ENCODE measurements around the gene ZNF768. TPM values are rescaled to one million over a fixed set of nuclear protein-coding genes. Genes with fewer than 3 reads are reported as not detected.
A peak's percentile ranks its signal among the peaks of the same experiment; 100 is the strongest.

Gene ZNF768
- total RNA-seq, 1 donor from 2014 or later, result 18.9 TPM

GRCh38 chr16:30558789-30559377 is 32.5 kb upstream of the ZNF768 start:
- intact Hi-C loops (cut with DNase I), result loop anchor here (1.0 to 2.0 kb wide), 7 partner anchors 12 to 100 kb away; partner anchors contain the start of genes PRR14, ZNF688, ZNF747 and ZNF768
- H3K36me3 ChIP-seq, result peaks cover 15 to 25% of the 10 kb centered on the region in 2 donors
- no peak for DNase-seq (ENCODE audit: low spot score in 2 of 2)
- H3K4me3 ChIP-seq, result peak overlapping the region in 1 of 2 donors; percentile 50
- no peaks in the 10 kb centered on the region for H3K9me3 ChIP-seq
- H3K27ac ChIP-seq, result peak overlapping the region; percentile 10 to 50
- peaks cover 9 to 10% of the 10 kb centered on the region in 2 donors for H3K4me1 ChIP-seq
- no peak for TF ChIP-seq CTCF (IDR thresholded peaks at IDR 0.05)
- H3K27me3 ChIP-seq, result no peaks in the 10 kb centered on the region

DNA sequence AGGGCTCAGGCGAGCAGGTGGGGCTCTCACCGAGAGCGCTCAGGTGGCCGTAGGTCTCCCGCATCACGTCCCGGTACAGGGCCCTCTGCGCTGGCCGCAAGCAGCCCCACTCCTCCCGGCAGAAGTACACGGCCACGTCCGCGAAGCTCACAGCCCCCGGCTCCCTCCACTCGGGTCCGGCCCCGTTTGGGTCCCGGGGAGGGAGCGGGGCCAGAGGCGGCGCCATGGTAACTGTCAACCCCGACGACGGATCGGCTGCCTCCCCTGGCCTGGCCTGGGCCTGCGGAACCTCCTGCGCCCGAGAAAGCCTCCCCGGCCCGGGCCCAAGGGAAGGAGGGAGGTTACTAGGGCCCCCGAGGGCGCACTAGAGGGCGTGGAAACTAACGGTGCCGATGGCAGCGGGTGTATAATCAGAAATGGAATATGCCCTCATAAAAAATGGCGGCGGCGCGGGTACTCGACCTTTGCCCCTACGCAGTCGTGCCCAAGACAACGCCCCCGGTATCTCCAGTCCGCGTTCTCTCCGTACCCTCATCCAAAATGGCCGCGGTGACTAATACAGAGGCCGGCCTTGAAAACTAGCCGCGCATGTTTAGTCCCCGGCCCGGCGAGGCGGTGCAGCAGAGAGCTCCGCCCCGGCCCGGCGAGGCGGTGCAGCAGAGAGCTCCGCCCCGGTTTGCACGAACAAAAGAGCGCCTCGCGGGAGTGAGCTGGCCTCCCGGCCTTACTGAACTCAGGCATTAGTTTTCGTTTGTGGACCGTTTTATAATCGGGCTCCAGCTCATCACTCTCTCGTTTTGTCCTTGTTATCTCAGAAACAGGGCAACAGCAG is 31.8 kb upstream of the ZNF768 start, which contains the start of gene ZNF764:
Gene ZNF764, minus strand, starts transcription at position 418 of the 832 bp plus-strand sequence. Its CDS starts 192 bp downstream, at position 226.
- H3K4me3 ChIP-seq, result peak within 1 kb of the TSS; percentile 91
- H3K9me3 ChIP-seq, result no peaks in the 10 kb centered on the region
- H3K36me3 ChIP-seq, result peaks cover 17 to 32% of the 10 kb centered on the region in 2 donors
- peaks cover 9 to 10% of the 10 kb centered on the region in 2 donors for H3K4me1 ChIP-seq
- no peaks in the 10 kb centered on the region for H3K27me3 ChIP-seq
- peak within 1 kb of the TSS; percentile 92 to 94 for H3K27ac ChIP-seq
- peak; percentile 96 to 99 for DNase-seq (ENCODE audit: low spot score in 2 of 2)
- intact Hi-C loops (cut with DNase I), result loop anchor here (1.0 to 2.0 kb wide), 7 partner anchors 13 to 101 kb away; partner anchors contain the start of genes PRR14, ZNF688, ZNF747 and ZNF768
- peak in 1 of 3 experiments; percentile 1 for TF ChIP-seq CTCF (IDR thresholded peaks at IDR 0.05)

DNA sequence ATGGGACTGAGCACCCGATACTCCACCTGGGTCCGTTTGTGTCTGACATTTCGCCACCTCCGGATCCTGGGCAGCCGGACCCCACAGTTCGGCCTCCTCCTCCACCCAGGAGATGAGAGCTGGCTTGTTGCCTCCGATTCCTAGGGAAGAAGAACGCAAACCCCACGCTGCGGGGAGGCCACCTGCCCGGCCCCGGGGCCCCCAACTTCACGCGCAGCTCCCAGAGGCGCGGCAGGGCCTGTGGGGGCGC is 31.3 kb upstream of the ZNF768 start:
- intact Hi-C loops (cut with DNase I), result no loop called here
- Histone ChIP-seq H3K4me1 (peaks cover 9 to 10% of the 10 kb centered on the region in 2 donors), H3K27ac (peak overlapping the region; percentile 92 to 94), H3K9me3 (no peaks in the 10 kb centered on the region), H3K4me3 (peak overlapping the region; percentile 91), H3K36me3 (peaks cover 17 to 34% of the 10 kb centered on the region in 2 donors), H3K27me3 (no peaks in the 10 kb centered on the region)
- no peak for DNase-seq (ENCODE audit: low spot score in 2 of 2)
- TF ChIP-seq CTCF (IDR thresholded peaks at IDR 0.05), result no peak

GRCh38 chr16:30556125-30556473 is 29.7 kb upstream of the ZNF768 start:
- intact Hi-C loops (cut with DNase I), result no loop called here
- H3K27ac ChIP-seq, result no peak overlapping the region
- DNase-seq (ENCODE audit: low spot score in 2 of 2), result no peak

More at GRCh38 chr16:30556125-30556473, 29.7 kb upstream of the ZNF768 start:
- no peak for TF ChIP-seq CTCF (IDR thresholded peaks at IDR 0.05)
- H3K36me3 ChIP-seq, result peaks cover 17 to 34% of the 10 kb centered on the region in 2 donors
- H3K9me3 ChIP-seq, result no peaks in the 10 kb centered on the region
- H3K27me3 ChIP-seq, result no peaks in the 10 kb centered on the region
- H3K4me3 ChIP-seq, result no peak overlapping the region
- peaks cover 8 to 9% of the 10 kb centered on the region in 2 donors for H3K4me1 ChIP-seq

All from ascending aorta (tissue), 2 donors.